Measurements from ENCODE around the gene SYT5. TPM values are rescaled to one million over a fixed set of nuclear protein-coding genes. Genes with fewer than 3 reads are reported as not detected.

The SYT5 gene
- total RNA-seq, 2 donors from 2014 or later = 0.64 to 1.9 TPM

Small RNAs within 50 kb of the gene (microRNA-seq; reads per million reads assigned to microRNA genes)
- gene MIR7975 = 0 reads per million in 2 donors

Other genes starting within 250 kb of the SYT5 start
- under 1 TPM in 1 of 2 donors, not detected in 1; 0.17 TPM for gene NLRP7, start 232.8 kb downstream of the SYT5 start, total RNA-seq
- 1 to 10 TPM; 2.0 to 3.8 TPM for gene NLRP2, start 213.9 kb downstream of the SYT5 start, total RNA-seq
- under 1 TPM; 0.28 to 0.49 TPM for gene GP6, start 142.0 kb downstream of the SYT5 start, total RNA-seq
- 10 to 100 TPM; 50.5 to 69.3 TPM for gene RDH13, start 117.1 kb downstream of the SYT5 start, total RNA-seq
- 10 to 100 TPM; 42.1 to 75.9 TPM for gene EPS8L1, start 104.4 kb downstream of the SYT5 start, total RNA-seq
- 100 to 1,000 TPM; 102 to 118 TPM for gene PPP1R12C, start 62.7 kb downstream of the SYT5 start, total RNA-seq
- gene TNNT1, start 31.1 kb downstream of the SYT5 start, total RNA-seq = under 1 TPM; 0.40 to 0.70 TPM
- gene TNNI3, start 22.6 kb downstream of the SYT5 start, total RNA-seq = 1 to 10 TPM in 1 of 2 donors, not detected in 1; 1.1 TPM
- gene DNAAF3, start 13.7 kb downstream of the SYT5 start, total RNA-seq = 1 to 10 TPM in 1 of 2 donors, under 1 TPM in 1; 0.79 to 2.6 TPM
- gene PTPRH, start 29.2 kb upstream of the SYT5 start, total RNA-seq = 100 to 1,000 TPM in 1 of 2 donors, 10 to 100 TPM in 1; 95.7 to 104 TPM
- gene TMEM86B, start 48.5 kb upstream of the SYT5 start, total RNA-seq = 1 to 10 TPM; 2.2 to 2.9 TPM
- gene PPP6R1, start 78.7 kb upstream of the SYT5 start, total RNA-seq = 10 to 100 TPM; 56.6 to 59.5 TPM
- gene HSPBP1, start 99.8 kb upstream of the SYT5 start, total RNA-seq = 10 to 100 TPM; 28.4 to 35.2 TPM
- 1 to 10 TPM in 1 of 2 donors, under 1 TPM in 1; 0.95 to 1.3 TPM for gene BRSK1, start 103.7 kb upstream of the SYT5 start, total RNA-seq
- 10 to 100 TPM; 50.2 to 54.6 TPM for gene TMEM150B, start 145.1 kb upstream of the SYT5 start, total RNA-seq
- gene KMT5C, start 159.6 kb upstream of the SYT5 start, total RNA-seq = 10 to 100 TPM; 19.0 to 20.7 TPM
- gene COX6B2, start 174.4 kb upstream of the SYT5 start, total RNA-seq = 10 to 100 TPM; 23.0 to 27.6 TPM
- gene GARIN5B, start 183.0 kb upstream of the SYT5 start, total RNA-seq = not detected
- gene IL11, start 190.2 kb upstream of the SYT5 start, total RNA-seq = under 1 TPM; 0.31 to 0.46 TPM
- not detected for gene TMEM190, start 196.5 kb upstream of the SYT5 start, total RNA-seq
- gene TMEM238, start 204.0 kb upstream of the SYT5 start, total RNA-seq = 10 to 100 TPM; 83.4 to 89.4 TPM
- 1,000 to 10,000 TPM; 1,151 to 1,179 TPM for gene RPL28, start 205.6 kb upstream of the SYT5 start, total RNA-seq
- gene UBE2S, start 227.5 kb upstream of the SYT5 start, total RNA-seq = 10 to 100 TPM; 20.9 to 33.7 TPM